NCI-H2171 treated with DMSO at 0.1 percent for 48 hours (cell line): Measurements from ENCODE around the gene EPS8L3.
"Not testable (repeated sequence)": the region's sequence is repeated elsewhere in the genome, so short reads cannot be mapped to it uniquely, and the experiment has no call there.

Source experiments
- DNase-seq: peaks from one replicate; lab custom pipeline; 2025; lab: John Stamatoyannopoulos, UW

The EPS8L3 gene, protein sequence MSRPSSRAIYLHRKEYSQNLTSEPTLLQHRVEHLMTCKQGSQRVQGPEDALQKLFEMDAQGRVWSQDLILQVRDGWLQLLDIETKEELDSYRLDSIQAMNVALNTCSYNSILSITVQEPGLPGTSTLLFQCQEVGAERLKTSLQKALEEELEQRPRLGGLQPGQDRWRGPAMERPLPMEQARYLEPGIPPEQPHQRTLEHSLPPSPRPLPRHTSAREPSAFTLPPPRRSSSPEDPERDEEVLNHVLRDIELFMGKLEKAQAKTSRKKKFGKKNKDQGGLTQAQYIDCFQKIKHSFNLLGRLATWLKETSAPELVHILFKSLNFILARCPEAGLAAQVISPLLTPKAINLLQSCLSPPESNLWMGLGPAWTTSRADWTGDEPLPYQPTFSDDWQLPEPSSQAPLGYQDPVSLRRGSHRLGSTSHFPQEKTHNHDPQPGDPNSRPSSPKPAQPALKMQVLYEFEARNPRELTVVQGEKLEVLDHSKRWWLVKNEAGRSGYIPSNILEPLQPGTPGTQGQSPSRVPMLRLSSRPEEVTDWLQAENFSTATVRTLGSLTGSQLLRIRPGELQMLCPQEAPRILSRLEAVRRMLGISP

DNA sequence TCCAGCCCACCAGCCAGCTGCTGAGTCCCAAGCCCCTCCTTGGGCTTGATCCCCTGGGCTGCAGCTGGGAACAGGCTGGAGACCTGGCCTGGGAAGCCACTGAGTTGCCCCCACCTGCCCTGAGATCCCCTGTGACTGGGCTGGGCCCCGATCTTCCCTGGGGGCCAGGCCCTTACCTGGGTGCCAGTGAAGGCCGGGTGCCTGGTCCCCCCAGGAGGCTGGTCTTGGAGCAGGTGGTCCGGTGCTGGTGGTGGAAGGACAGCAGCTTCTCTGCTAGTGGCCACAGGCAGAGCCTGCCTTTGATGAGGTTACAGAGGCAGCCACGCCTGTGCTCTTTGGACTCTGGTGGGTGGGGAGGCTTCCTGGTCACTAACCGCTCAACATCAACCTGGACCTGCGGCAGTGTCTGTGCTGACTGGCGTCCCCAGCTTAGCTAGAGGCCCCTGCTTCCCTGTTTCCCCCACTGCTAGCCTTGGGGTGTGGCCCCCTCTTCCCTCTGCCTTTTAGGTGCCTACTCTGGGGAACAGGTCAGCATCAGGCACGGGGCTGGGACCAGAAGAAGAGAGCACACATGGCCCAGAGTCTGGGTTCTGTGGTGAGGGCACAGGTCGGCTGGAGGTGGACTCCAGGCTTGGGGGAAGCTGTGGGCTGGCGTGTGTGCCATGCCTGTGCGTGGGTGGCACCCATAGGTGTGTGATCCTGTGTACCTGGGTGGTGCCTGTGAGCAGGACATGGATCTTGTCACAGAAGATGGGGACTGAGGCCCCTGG, at the start of gene EPS8L3:
EPS8L3 (minus strand) TSS at position 278 of the 770 bp plus-strand sequence. CDS start 2,174 bp downstream, outside the sequence.
- no peak for DNase-seq

GRCh38 chr1:109812691-109813393, 49.1 kb upstream of the EPS8L3 start:
- no peak for DNase-seq

DNA sequence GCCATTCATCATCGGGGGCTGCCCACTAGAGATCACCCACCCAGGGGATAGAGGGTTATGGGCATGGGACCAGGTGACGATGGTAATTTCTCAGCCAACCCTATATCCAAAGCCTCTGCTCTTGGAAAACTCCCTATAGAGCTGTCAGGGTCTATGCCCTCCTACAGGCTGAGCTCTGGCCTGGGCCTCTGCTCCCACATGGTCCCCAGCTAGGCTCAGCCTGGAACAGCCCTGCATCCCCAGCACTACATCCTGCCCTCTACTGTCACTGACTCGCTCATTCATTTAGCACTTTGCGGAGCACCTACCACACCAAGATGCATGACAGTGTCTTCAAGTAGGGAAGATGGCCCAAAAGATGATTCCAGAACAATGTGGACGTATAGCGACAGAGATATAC, 45.0 kb upstream of the EPS8L3 start:
- no peak for DNase-seq

- no peak for DNase-seq
Measured at GRCh38 chr1:109807822-109808680, 44.3 kb upstream of the EPS8L3 start.

DNA sequence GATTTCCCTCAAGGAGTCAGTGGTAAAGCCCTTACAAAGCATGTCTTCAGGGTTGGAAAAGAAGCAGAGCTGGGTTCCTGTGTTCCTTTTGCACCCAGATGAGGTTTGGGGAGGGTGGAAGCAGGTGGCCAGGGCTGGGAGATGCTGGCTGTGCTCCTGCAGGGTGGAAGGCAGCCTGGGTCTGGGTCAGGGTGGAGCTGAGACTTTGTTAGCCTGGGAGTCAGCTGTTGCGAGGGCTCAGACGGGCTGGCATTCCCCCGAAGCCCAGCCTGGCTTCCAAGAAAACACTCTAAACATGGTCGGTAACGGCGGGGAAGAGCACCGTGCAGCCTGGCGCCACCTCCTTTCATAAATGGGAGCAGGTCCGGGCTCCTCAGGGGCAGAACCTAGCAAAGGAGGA, 43.7 kb upstream of the EPS8L3 start:
- DNase-seq: no peak

- no peak for DNase-seq
Measured at GRCh38 chr1:109806733-109807400, 43.1 kb upstream of the EPS8L3 start.

GRCh38 chr1:109805486-109806165, 41.9 kb upstream of the EPS8L3 start:
- DNase-seq: no peak

- DNase-seq: no peak
Measured at GRCh38 chr1:109804660-109805059, 40.9 kb upstream of the EPS8L3 start.

DNA sequence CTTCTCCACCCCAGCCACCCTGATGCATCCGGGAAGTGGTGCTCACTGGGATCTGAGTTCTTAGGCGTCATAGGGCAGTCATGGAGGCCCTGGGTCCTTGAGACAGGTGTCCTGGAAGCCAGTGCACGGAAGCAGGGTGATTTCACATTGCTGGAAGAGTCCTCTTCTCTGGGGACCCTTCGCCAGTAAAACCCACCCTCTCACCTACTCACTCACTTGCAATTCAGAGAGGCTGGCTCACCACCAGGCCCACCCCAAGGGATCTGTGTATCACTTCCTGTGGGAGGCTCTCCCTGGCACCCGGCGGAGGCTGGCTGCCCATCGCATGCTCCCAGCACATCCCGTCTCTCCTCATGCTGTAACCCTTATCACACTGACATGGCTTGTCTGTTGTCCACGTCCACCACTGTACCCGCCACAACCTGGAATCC, 40.2 kb upstream of the EPS8L3 start:
- DNase-seq: no peak

GRCh38 chr1:109802901-109803561, 39.3 kb upstream of the EPS8L3 start:
- no peak for DNase-seq

DNA sequence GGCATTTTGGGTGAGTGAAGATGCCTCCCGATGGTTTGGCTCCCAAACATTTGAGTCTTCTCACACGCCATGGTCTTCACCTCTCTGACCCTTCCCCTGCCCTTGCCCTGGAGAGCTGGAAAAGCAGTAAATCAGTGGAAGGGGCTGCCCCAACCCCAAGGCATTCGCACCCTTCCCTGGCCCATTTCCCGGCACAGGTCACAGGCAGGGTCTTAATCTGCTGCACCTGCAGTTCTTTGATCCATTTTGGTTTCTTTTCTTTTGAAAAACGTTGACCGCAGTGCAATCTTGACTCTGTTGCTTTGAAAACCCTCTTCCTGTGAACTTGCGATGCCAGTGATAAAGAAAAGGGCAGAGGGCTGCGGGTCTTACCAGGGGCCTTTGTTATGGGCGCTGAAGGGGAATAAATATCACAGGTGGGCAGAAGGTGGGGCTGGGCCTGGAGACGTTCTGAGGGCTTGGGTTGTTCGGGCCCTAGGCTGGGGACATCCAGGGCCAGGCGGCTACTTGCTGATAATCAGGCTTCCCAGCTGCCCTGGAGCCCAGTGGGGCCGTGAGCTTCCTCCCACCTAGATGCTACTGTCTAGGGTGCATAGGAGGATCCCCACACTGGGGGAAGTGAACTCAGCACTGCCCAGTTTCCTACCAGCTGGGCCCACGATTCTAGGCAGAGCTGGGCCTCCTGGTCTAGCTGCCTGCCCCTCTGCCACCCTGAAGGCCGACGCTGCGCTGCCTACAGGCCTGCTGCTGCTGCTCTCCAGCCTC, 38.6 kb upstream of the EPS8L3 start:
- no peak for DNase-seq

DNA sequence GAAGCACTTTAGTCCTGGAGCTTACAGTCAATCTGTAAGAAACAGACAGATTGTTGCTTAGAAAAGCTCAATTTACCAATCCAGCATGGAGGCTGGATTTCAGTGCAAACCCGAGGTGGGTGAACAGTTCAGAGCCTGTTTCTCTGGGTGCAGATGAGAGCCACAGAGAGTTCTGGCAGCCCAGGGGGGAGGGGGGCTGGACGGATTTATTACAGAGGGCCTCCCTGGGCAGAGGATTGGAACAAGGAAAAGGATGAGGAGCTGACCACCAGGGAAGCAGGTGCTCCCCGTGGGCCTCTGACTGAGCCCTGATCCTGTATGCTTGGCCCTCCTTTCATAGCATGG, 38.0 kb upstream of the EPS8L3 start:
- no peak for DNase-seq

DNA sequence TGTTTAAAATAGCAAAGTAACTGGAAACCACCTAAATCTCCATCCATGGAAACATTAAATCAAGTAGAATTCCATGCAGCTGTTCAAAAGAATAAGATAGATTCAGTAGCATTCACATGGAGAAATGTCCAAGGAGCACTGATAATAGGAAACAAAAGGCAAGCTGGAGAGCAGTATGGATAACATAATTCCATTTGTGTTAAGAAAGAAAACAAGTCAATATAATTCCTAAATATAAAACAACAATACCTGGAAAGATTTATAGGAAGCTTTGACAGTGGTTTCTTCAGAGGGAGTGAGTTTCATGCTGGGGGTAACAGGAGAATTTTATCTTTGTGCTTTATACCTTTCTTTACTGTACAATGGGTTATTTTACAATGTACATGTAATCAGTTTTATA, 36.6 kb upstream of the EPS8L3 start:
- no peak for DNase-seq

DNA sequence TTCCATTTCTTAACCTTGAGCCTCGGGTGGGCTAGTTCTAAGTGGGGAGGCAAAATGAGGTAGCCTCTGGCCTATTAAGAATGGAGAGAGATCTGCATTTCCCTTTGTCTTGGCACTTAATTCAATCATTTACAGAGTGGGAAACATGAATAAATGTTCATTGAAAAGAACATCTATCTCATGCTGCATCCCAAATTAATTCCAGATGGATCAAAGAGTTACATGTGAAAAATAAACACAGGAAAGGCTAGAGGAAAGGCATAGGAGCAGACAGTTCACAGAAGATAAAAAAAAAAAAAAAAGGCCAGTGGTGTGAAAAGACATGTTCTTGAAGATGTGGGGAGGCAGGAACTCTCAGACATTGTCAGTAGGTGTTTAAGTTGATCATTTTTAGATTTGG, 35.7 kb upstream of the EPS8L3 start:
- DNase-seq: no peak

GRCh38 chr1:109797303-109797595, 33.5 kb upstream of the EPS8L3 start:
- DNase-seq: not testable (repeated sequence)

GRCh38 chr1:109796484-109797302, 33.0 kb upstream of the EPS8L3 start:
- DNase-seq: no peak

DNA sequence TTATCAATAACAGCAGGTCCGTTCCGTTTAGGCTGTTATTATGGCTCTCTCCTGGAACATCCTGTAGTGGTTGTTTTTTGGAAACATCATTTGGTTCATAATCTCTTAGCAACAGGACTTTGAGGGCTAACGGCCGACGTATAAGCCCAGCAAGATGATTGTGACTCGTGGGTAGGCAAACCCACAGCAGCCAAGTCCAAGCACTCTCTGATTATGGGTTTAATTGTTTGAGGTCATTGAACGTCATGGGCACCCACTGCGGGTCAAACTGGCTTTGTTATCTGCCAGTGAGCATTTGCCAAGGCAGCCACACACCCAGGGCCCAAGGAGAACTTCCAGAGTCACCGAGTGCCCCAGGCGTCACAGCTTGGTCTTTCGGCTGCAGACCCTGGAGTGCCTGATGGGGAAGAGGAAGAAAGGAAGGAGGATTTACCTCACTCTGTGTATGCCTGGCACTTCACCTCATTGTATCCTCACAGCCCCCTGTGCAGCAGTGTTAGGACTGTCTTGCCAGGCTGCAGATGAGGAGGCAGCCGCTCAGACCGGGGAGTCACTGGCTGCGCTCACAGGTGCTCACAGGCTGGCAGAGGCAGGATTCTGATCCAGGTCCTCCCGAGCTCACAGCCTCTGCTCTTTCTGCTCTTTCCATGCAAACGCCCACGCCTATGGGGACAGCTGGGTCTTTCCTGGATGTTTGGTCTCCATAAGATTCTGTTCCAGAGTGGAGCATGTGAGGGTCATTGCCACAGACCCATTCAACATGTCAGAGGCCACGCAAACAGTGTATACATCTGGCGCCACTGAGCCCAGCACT, 30.8 kb upstream of the EPS8L3 start:
- DNase-seq: no peak
